RPMI8226 (cell line): ENCODE data around the gene FBXW10B.
"Not testable (repeated sequence)": the region's sequence is repeated elsewhere in the genome, so short reads cannot be mapped to it uniquely, and the experiment has no call there.

Source experiments
- DNase-seq: peaks from one replicate; pipeline ENCODE4 v3.0.0-alpha.2; 2015

The FBXW10B gene, protein sequence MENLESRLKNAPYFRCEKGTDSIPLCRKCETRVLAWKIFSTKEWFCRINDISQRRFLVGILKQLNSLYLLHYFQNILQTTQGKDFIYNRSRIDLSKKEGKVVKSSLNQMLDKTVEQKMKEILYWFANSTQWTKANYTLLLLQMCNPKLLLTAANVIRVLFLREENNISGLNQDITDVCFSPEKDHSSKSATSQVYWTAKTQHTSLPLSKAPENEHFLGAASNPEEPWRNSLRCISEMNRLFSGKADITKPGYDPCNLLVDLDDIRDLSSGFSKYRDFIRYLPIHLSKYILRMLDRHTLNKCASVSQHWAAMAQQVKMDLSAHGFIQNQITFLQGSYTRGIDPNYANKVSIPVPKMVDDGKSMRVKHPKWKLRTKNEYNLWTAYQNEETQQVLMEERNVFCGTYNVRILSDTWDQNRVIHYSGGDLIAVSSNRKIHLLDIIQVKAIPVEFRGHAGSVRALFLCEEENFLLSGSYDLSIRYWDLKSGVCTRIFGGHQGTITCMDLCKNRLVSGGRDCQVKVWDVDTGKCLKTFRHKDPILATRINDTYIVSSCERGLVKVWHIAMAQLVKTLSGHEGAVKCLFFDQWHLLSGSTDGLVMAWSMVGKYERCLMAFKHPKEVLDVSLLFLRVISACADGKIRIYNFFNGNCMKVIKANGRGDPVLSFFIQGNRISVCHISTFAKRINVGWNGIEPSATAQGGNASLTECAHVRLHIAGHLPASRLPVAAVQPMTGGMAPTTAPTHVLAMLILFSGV

DNA sequence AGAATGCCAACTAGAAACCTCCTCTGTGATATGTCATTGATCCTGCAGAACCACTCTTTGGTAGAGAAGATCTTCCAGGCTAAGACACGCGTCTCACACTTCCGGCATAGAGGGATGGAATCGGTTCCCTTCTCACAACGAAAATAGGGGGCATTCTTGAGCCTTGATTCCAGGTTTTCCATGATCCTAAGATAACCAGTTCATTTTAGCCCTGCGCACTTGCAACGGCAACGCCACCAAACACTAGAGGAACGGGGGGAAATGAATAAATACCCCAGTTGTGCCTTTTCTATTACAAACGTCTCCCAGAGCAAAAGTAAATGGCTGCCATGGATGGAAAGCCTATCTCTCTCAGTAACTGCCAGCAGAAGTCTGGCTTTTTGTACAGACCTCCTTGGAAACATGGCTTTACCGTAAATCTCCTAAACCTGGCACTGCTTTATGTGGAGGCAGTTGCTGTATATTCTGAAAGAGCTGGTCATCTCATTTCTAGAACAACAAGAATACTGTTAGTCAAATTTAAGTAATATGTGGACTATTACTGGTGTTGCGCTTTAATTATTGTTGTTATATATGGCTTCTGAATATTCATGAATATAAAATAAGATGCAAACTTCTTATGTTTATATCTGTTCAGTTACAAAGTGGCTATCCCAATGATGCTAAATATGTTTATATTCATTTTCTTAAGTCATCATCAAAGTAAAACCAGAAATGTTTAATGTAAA lies at the start of gene FBXW10B:
Gene FBXW10B (minus strand): TSS at position 374 of the 728 bp plus-strand sequence. CDS start 192 bp downstream, at position 182.
- not testable (repeated sequence) for DNase-seq

DNA sequence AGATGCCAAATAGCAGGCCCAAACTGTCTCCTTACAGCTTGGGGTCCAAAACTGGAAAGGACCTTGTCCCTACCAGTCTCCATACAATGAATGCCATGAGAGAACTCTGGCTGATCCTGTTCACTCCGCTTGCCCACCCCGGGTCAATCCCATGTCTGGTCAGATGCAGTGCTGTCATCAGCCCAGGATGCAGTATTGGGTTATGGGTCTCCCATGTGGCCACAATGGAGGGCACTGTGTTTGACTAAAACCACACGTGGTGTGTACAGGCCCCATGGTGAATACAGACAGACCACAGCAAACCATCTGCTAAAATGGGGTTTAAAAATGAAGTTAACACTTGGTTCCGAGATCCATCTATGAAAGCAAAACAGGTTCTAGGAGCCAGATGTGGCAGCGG lies 44.2 kb upstream of the FBXW10B start:
- DNase-seq: no peak

DNA sequence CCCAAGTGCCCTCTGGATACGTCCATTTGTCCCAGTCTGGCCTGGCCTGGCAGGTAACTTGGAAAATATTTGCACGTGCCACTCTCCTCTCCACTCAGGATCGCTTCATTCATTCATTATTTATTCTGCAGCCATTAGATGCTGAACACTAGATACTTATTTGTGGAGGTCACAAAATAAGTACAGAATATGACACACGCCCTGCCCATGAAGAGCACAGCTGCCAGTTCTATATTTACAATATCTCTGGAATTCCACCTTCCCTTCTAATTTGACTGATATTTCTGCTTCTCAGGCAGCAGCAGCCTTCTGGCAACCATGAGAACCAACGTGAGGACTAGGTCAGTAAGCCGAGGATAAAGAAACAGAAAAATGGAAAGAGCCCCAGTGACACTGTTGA lies 43.7 kb upstream of the FBXW10B start:
- no peak for DNase-seq

DNA sequence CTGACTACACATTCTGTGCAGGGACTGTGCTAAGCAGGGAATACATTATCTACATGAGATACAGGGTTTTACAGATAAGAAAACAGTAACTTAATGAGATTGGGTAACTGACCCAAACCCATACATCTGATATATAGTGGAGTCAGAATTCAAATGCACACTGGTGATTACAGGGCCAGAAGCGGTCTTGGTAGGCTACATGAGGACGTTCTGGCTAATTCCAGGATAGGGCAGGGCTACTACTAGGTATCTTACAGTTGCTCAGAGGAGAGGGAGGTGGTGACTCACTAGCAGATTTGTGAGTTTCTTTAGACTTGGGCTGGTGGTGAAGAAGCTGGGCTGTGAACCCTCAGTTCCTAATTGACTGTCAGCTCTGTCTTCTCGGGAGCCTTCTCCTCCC lies 43.2 kb upstream of the FBXW10B start:
- DNase-seq: no peak

DNA sequence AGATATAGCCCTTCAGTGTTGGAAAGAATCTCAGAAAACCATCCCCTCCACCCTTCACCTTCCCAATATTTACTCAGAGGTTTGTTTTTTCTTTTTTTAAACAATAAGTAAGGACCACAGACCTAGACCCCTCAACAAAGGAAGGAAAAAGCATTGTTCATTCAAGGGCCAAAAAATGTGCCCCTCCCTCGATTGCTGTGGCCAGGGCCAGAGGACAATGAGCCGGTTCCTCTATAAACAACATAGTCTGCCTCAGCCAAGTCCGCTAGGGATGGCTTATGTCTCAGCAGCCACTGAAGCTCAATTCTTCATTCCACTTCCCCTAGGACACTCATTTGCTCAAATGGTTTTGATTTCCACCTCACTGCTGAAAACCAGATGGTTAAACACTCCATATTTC lies 40.6 kb upstream of the FBXW10B start:
- DNase-seq: no peak

DNA sequence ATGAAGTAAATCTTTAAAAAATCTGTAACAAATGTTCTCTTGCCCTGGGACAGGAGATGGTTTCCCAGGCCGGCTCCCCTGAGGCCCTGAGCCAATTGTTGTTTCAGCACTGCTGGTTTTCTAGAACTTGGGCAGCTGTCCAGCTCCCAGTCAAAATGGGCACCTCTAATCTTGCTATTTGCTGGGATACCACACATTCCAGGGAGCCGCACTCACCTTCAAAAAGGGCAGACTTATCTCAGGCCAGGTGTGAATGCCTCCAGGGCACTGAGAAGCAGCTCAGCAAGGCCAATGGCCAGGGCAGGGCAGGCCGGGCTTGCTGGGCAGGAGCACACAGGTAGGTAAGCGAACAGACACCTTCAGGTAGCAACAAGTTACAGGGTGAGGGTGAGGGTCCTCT lies 40.2 kb upstream of the FBXW10B start:
- DNase-seq: no peak

DNA sequence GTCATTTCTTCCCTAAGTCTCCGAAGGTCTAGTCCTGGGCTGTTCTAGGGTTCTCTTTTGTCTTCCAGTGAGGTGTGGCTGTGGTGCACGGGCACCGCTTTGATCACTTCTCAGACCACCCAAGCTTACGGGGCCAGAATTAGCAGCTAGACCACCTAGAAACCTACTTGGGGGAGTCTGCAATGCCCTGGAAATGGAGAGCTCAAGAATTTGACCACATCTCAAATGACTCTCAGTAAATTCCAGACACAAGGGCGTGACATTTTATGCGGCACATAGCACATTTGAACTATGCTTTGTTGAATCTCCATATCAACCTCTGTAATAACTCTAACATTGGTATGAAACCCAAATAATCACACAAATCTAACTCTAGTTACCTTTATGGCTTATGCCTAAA lies 39.7 kb upstream of the FBXW10B start:
- DNase-seq: no peak

DNA sequence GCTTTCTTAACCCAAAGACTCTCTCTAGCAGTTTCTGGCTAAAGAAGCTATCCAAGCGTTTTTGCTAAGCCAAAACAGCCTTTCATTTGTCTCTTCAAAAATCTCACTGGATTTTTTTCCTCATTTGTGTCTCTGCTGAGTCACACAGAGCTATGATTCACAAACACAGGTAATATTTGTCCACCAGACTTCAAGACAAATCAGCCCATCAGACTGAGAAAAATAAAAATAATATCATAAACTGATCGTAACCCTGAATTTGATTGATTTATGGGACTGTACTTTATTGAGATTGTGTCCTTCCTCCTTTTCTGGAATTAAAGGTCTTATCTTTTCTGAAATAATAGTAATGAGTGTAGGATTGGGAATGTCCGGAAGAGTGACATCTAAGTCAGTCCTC lies 38.8 kb upstream of the FBXW10B start:
- DNase-seq: no peak

DNA sequence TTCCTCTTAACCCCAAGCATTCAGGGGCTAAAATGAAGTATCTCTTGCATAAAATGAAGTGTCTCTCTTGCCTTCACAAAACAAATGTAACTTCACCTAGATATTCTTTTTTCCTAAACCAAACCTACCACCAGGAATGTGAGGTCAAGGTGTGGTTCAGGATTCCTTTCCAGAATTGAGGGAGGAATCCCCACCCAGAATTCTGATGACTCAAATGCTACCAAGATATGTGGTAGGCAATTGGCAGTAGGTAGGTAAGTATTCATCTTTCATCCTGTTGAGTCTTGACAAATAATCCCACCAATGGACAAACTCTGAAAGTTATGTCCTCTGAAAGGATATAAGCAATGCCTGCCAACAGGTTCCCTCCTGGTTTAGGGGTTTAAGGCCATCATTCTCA lies 38.4 kb upstream of the FBXW10B start:
- no peak for DNase-seq

DNA sequence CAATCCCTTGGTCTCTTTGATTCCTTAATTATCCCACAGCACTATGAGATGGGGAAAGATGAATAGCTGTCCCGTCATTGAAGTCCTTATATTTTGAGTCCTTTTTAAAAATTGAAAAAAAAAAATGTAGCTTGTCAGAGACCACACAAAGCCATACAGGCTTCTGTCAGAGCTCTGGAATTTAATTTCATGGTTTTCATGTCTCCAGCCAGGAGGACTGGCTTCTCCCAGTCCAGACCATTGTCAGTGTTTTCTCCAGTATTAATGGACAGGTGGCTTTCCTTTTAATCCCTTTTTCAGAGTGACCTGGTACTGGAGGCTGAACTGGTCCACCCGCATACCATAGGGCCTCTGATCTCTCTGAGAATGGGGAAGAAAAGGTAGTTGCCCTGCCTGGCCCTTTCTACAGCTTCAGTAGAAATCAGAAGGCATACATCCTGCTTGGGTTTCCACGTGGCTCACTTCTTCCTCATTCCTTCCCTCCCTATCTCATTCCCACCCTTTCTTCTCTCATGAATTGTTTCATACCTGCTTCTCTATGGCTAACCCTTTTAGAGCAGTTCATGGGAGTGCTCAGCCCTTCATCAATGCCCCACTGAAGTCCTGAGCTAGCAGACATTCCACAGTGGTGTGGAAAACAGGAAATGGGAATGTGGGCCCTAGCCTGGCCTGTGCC lies 35.5 kb upstream of the FBXW10B start:
- no peak for DNase-seq

DNA sequence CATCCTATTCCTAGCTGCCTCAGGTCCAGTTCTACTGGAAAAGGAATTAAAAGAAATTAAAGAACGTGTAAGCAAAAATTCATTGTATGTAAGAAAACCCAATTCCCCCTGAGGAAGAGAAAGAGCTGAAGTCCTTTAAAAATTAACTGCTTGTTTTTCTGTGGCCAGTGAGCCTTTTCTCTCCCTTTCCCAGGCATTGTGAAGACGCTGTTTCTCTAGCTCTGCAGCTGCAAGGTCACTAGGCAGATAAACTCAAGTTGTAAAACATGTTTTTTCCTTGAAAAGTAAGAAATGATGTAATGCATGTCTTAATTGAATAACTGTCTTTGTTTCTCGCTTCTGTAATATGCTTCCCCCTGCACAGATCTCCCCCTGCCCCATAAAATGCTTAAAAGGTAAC lies 34.9 kb upstream of the FBXW10B start:
- DNase-seq: not testable (repeated sequence)

DNA sequence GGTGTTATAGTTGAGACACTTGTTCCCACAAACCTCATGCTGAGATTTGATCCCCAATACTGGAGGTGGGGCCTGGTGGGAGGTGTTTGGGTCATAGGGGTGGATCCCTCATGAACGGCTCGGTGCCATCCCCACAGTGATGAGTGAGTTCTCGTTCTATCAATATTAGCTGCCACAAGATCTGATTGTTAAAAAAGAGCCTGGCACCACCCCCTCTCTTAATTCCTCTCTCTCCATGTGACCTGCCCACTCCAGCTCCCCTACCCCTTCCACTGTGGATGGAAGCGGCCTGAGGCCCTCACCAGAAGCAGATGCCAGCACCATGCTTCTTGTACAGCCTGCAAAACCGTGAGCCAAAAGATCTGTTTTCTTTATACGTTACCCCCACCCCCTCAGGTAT lies 33.5 kb upstream of the FBXW10B start:
- no peak for DNase-seq

DNA sequence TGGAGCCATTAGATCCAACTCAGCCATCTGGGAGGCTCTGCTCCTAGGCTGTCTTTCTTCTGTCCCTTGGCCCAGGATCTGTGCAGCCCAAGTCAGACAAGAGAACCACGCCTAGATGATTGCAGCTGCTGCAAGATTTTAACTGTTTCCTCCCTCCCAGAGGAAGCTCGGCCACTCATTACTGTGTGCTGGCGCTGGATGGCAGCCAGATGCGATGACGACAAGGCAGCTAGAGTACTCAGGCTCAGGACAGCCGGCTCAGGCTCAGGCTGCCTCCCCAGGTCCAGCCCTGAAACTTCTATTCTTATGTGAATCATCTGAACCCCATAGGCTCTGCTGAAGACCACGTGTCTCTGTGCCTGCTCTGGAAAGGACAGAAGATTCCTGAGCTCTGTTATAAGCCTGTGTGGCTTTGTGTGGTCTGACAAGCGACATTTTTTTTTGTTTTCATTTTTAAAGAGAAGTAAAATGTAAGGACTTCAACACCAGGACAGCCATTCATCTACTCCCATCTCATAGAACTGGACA lies 32.1 kb upstream of the FBXW10B start:
- DNase-seq: peak; percentile 94

DNA sequence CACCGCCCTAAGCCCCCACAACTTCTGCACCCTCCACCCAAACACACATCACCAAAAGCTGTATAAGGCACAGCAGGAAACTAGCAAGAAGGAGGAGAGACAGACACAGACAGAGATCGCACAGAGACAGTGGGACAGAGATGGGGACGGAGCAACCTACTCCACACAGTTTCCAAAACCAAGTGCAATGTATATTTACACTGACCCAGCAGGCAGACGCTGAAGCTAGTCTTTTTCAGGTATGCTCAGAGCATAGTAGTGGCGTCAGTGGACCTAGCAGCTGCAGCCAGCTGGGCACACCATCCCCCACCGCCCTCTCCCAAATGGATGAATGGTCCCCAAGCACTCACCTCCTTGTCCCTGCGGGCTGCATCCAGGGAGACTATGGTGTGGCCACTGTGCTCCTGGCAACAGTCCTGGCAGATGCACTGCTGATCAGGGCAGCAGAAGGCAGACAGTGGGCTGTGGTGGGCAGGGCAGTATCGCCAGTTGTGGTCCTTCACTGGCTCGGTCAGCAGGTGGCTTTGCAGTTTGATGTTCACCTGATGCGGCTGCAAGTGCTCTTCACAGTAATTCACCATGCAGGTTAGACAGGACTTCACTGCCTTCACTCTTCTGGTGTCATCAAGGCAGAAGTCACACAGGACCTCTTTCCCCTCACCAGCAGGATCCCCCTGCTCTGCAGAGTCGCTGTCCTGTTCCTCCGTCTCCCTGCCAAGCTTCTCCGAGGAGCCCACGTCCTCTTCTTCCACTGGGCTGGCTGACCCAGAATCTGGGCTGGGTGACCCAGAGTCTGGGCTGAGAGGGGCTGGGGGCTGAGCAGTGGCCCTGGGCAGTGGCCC lies 31.5 kb upstream of the FBXW10B start:
- DNase-seq: no peak

DNA sequence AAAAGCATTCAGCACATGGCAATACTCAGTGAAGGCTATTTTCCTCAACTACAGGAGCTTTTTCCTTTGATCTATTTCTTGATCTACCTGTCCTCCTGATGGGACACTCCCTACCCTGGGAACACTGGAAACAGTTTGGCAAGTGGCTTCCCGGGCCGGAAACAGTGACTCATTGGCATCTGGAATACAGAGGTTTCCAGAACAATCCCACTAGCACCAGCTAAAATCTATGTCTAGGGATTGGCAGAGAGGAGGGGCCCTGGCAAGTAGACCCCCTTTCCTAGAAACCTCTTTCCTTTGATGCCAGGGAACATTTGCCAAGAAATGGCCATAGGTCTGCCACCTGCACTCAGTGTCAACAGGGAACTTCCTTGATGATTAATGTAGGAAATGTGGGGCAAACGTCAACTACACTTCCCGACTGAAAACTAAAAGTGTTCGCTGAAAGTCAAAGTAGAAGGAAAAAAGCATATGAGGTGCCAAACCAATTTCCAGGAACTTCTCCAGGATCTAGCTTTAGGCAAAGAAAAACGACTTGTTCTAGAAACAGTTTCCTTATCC lies 30.4 kb upstream of the FBXW10B start:
- no peak for DNase-seq

DNA sequence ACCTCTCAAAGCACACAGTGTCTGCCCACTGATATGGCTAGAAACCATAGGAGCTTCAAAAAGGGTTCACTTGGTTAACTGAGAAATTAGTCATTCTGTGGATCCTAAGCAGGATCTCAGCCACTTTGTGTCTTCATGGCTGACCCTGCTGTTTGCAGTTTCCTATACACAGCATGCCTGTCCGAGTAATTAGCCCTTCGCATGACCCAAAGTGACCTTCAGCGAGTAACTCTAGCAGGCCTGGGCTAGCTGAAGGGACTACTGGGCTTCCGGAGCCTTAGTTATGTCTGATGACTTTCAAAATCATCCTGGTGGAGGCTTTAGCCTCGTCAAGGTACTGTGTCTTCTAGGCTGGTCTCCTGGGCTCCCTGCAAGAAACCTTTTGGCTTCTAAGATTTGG lies 28.9 kb upstream of the FBXW10B start:
- no peak for DNase-seq

DNA sequence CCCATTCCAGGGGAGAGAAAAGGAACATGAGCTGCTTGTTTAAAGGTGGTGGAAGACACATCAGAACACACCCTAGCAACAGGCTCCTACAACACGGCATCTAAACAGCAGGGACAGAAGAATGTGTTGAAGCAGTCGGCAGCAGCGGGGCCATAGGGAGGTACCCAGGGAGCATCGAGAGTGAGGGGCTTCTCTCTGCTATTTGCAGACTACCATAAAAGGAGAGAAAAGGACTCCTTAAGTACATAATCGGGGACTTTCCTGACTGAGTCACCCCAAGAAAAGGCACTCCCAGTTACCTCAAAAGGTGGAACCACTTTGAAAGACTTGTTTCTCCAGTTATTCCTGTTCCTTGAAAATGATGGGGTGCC lies 26.4 kb upstream of the FBXW10B start:
- DNase-seq: not testable (repeated sequence)

DNA sequence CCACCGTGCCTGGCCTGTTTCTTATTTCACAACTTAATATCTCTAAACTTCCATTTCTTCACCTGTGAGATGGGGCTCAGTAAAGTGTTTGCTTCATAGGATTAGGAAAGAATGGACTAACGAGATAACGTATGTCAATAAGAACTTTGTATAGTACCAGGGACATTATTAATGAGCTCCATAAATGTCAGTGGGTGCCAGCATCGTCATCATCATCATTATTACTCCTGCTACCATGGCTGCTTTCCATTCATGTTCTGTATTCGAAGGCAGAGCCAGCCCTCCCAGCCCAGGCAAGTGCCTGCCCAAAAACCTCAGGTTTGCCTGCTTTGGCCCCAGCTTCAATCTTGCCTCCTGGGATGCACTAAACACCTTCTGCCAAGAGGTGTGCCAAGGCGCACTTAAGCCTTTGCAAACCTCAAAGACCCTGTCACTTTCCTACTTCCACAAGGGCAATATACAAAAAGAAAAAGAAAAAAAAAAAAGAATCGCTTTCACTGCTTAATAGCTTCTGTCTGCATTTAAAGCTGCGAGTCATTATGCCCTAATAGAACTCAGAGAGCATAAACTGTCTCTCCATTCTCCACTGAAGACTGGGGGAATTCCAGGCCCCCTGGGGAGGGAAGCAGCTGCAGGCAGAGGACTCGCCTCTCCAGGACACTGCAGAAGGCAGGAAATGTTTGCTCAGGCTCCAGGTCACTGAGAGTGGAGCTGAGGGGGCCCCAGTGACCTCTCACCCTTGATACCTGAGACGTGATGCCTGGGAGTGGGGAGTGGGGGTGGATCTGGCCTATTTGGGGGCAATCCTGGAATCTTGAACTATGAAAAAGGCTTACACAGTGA lies 25.8 kb upstream of the FBXW10B start:
- DNase-seq: not testable (repeated sequence)

DNA sequence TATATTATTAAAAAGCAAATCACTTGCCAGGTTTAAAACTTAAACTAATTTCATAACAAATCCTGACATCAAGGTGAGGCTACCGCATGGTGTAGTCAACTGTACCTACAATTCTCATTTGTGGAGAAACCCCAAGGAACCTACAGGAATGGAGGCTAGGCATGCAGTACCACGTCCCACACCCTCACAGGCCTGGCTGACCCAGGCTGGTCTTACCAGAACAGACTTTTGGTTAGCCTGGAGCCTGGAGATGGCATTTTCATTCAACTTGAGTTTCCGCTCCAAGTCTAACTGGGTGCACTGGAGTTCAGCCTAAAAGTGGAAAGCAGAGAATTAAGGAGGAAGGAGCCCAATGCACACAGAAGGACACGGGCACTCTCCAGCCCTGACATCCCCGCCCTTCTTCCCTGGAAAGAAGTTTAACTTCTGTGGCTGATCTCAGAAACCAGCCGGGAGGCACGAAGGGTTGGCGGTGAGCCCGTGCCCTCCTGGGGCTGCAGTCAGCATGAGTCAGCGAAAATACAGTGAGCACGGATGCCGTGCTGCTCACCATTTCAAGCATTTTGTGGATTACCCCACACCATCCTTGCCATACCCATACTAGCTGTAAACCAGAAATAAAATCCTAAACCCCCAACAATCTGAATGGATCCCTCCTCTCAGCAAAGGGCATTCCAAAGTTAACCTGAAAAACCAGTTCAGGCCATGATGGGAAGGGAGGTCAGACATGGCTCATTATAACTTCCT lies 23.2 kb upstream of the FBXW10B start:
- DNase-seq: not testable (repeated sequence)

DNA sequence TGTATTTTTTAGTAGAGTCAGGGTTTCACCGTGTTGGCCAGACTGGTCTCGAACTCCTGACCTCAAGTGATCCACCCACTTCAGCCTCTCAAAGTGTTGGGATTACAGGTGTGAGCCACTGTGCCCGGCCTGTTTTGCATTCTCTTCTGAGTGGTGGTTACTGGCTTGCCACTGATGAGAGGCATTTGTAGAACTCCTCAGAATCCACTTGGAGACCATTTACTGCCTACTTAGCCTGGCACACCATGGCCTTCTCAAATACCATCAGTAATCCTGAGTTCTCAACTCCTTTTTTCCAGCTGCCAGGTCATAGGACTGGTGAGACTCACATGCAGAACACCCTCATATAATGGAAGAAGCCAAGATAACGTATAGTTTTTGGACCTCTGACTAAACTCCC lies 22.5 kb upstream of the FBXW10B start:
- not testable (repeated sequence) for DNase-seq
